Measurements from ENCODE around the gene DIS3. TPM values are rescaled to one million over a fixed set of nuclear protein-coding genes. Genes with fewer than 3 reads are reported as not detected.

DIS3 gene
- total and polyA plus RNA-seq, 2 of the 13 experiments (the other 11 are each of a cell fraction or from before 2014, with no cell fraction given) = 13.2 to 35.0 TPM

DNA sequence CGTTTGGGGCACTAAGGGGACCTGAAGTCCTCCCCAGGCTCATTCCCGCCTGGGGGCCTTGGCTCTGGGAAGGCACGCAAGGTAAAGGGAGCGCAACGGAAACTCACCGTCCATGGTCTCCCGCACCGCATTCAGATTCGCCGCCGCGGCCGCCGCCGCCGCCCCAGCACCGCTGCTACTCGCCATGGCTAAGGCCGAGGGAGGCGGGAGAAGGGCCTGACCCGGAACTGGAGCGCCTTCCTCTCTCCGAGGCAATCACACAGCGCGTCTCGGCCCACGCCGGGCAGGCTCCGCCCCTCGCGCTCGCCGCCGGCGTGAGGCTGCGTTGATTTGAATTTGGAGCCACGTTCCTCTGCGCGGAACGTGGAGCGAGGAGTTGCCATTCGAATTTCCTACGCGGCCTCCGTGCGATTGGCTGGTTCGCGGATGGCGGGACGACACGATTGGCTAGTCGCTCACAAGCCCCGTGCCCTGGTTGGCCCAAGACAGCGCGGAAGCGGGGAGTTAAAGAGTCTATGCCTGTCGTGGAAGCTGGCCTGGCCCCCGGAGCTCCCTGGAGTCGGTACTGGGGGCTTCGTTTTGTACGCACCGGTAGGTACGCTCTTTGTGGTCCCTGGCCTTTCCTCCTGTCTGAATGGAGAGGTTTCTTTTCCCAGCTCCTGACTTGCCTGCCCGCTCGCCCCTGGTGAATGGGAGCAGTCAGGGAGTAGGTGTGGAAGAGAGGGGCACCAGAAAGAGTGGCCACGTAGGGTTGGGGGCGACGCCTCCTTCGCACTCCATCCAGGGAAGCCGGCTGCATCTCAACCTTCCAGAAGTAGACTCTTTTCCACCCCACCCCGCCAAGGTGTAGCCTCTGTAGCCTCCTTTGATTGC lies 54.0 kb downstream of the DIS3 start, which contains the start of the genes BORA and MZT1 (continued):
- TF ChIP-seq HDAC1 (CRISPR knock-in tag; IDR thresholded peaks at IDR 0.05) = peak; percentile 96
- TF ChIP-seq ZNF329 (CRISPR knock-in tag; IDR thresholded peaks at IDR 0.05; ENCODE audit: low read depth) = peak; percentile 63; the same call in 1 of the 2 replicates
- peak; percentile 54; the same call in 1 of the 2 replicates for TF ChIP-seq KDM2A (CRISPR knock-in tag; IDR thresholded peaks at IDR 0.05; ENCODE audit: borderline replicate concordance, low read depth)
- TF ChIP-seq, protein P1, sequence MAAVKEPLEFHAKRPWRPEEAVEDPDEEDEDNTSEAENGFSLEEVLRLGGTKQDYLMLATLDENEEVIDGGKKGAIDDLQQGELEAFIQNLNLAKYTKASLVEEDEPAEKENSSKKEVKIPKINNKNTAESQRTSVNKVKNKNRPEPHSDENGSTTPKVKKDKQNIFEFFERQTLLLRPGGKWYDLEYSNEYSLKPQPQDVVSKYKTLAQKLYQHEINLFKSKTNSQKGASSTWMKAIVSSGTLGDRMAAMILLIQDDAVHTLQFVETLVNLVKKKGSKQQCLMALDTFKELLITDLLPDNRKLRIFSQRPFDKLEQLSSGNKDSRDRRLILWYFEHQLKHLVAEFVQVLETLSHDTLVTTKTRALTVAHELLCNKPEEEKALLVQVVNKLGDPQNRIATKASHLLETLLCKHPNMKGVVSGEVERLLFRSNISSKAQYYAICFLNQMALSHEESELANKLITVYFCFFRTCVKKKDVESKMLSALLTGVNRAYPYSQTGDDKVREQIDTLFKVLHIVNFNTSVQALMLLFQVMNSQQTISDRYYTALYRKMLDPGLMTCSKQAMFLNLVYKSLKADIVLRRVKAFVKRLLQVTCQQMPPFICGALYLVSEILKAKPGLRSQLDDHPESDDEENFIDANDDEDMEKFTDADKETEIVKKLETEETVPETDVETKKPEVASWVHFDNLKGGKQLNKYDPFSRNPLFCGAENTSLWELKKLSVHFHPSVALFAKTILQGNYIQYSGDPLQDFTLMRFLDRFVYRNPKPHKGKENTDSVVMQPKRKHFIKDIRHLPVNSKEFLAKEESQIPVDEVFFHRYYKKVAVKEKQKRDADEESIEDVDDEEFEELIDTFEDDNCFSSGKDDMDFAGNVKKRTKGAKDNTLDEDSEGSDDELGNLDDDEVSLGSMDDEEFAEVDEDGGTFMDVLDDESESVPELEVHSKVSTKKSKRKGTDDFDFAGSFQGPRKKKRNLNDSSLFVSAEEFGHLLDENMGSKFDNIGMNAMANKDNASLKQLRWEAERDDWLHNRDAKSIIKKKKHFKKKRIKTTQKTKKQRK (IDR thresholded peaks at IDR 0.05; ENCODE audit: low read length) = no peak
- TF ChIP-seq NFKB2 (CRISPR knock-in tag; IDR thresholded peaks at IDR 0.05; ENCODE audit: borderline replicate concordance) = peak; percentile 96; the same call in 1 of the 2 replicates
- TF ChIP-seq ZNF557 (CRISPR knock-in tag; IDR thresholded peaks at IDR 0.05) = no peak
- peak; percentile 57; the same call in 1 of the 2 replicates for TF ChIP-seq HOXA5 (CRISPR knock-in tag; IDR thresholded peaks at IDR 0.05)
- TF ChIP-seq TOPORS (CRISPR knock-in tag; IDR thresholded peaks at IDR 0.05) = peak; percentile 97
- TF ChIP-seq CHCHD3 (CRISPR knock-in tag; IDR thresholded peaks at IDR 0.05) = peak; percentile 100
- TF ChIP-seq FOXP1 (IDR thresholded peaks at IDR 0.05) = no peak
- no peak for TF ChIP-seq FOXP1 (CRISPR knock-in tag; IDR thresholded peaks at IDR 0.05)
- peak; percentile 74 for TF ChIP-seq TGIF2 (CRISPR knock-in tag; IDR thresholded peaks at IDR 0.05)
- TF ChIP-seq, protein P2, sequence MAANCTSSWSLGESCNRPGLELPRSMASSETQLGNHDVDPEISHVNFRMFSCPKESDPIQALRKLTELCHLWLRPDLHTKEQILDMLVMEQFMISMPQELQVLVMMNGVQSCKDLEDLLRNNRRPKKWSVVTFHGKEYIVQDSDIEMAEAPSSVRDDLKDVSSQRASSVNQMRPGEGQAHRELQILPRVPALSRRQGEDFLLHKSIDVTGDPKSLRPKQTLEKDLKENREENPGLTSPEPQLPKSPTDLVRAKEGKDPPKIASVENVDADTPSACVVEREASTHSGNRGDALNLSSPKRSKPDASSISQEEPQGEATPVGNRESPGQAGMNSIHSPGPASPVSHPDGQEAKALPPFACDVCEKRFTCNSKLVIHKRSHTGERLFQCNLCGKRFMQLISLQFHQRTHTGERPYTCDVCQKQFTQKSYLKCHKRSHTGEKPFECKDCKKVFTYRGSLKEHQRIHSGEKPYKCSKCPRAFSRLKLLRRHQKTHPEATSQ (CRISPR knock-in tag; IDR thresholded peaks at IDR 0.05; ENCODE audit: borderline replicate concordance) = peak; percentile 98
- TF ChIP-seq, protein P3, sequence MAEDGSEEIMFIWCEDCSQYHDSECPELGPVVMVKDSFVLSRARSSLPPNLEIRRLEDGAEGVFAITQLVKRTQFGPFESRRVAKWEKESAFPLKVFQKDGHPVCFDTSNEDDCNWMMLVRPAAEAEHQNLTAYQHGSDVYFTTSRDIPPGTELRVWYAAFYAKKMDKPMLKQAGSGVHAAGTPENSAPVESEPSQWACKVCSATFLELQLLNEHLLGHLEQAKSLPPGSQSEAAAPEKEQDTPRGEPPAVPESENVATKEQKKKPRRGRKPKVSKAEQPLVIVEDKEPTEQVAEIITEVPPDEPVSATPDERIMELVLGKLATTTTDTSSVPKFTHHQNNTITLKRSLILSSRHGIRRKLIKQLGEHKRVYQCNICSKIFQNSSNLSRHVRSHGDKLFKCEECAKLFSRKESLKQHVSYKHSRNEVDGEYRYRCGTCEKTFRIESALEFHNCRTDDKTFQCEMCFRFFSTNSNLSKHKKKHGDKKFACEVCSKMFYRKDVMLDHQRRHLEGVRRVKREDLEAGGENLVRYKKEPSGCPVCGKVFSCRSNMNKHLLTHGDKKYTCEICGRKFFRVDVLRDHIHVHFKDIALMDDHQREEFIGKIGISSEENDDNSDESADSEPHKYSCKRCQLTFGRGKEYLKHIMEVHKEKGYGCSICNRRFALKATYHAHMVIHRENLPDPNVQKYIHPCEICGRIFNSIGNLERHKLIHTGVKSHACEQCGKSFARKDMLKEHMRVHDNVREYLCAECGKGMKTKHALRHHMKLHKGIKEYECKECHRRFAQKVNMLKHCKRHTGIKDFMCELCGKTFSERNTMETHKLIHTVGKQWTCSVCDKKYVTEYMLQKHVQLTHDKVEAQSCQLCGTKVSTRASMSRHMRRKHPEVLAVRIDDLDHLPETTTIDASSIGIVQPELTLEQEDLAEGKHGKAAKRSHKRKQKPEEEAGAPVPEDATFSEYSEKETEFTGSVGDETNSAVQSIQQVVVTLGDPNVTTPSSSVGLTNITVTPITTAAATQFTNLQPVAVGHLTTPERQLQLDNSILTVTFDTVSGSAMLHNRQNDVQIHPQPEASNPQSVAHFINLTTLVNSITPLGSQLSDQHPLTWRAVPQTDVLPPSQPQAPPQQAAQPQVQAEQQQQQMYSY (CRISPR knock-in tag; IDR thresholded peaks at IDR 0.05) = no peak
- TF ChIP-seq PITX1 (CRISPR knock-in tag; IDR thresholded peaks at IDR 0.05) = no peak; the same call in 1 of the 2 replicates
- TF ChIP-seq, protein P4, sequence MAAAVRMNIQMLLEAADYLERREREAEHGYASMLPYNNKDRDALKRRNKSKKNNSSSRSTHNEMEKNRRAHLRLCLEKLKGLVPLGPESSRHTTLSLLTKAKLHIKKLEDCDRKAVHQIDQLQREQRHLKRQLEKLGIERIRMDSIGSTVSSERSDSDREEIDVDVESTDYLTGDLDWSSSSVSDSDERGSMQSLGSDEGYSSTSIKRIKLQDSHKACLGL (CRISPR knock-in tag; IDR thresholded peaks at IDR 0.05) = peak; percentile 96
- peak; percentile 54; the same call in 1 of the 2 replicates for TF ChIP-seq ZNF556 (CRISPR knock-in tag; IDR thresholded peaks at IDR 0.05; ENCODE audit: borderline replicate concordance)
- TF ChIP-seq NAIF1 (CRISPR knock-in tag; IDR thresholded peaks at IDR 0.05; ENCODE audit: borderline replicate concordance) = peak; percentile 70; the same call in 1 of the 2 replicates
- peak; percentile 65; the same call in 1 of the 2 replicates for TF ChIP-seq ZBTB8A (CRISPR knock-in tag; IDR thresholded peaks at IDR 0.05; ENCODE audit: borderline replicate concordance, low read depth)

All from HepG2 (cell line).